HG03571 (cell line): ENCODE measurements around the gene DEGS2.

Source experiments
- ATAC-seq: cut with Tn5 transposase; IDR thresholded peaks from one replicate; pipeline ENCODE4 v1.9.1; 2021; ENCODE audit not compliant: unreplicated experiment

The DEGS2 gene

GRCh38 chr14:100149851-100150611, 9.4 kb downstream of the DEGS2 start:
- no peak for ATAC-seq

DNA sequence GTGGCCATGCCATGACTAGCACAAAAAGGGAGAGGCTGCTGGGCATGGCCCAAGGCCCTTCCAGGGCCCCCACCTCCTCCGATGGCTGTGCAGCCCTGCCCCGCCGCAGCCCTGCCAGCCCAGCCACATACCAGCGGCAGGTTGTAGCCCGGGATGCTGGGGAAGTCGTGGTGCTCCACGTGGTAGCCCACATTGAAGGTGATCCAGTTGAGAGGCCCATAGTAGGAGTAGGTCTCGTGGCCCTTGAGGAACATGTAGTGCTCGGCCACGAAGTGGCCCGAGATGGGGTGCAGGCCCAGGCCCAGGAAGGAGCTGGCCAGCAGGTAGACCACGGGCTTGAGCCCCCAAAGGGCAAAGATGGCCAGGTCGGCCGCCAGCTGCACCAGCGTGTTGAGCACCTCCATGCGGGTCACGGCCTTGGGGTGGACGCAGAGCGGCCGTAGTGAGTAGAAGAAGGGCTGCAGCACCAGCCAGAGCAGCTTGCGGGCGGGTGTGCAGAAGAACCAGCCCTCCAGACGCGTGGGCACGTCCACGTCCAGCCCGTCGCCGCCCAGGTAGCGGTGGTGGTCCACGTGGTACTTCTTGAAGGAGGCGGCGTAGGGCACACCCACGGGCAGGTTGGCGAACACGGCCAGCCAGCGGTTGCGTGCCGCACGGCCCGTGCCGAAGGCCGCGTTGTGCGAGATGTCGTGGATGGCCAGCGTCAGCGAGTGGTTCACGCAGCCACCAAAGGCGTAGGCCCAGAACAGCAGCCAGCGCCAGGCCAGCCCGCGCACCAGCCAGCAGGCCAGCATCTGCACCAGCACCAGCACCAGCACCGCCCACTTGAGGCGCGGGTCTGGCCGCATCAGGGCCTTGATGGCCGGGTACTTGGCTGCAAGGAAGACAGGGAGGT, 10.4 kb downstream of the DEGS2 start:
- ATAC-seq: no peak

- ATAC-seq: no peak
These were observed 11.6 kb downstream of the DEGS2 start for GRCh38 chr14:100147691-100148464.

GRCh38 chr14:100147181-100147631, 12.2 kb downstream of the DEGS2 start:
- ATAC-seq: no peak

DNA sequence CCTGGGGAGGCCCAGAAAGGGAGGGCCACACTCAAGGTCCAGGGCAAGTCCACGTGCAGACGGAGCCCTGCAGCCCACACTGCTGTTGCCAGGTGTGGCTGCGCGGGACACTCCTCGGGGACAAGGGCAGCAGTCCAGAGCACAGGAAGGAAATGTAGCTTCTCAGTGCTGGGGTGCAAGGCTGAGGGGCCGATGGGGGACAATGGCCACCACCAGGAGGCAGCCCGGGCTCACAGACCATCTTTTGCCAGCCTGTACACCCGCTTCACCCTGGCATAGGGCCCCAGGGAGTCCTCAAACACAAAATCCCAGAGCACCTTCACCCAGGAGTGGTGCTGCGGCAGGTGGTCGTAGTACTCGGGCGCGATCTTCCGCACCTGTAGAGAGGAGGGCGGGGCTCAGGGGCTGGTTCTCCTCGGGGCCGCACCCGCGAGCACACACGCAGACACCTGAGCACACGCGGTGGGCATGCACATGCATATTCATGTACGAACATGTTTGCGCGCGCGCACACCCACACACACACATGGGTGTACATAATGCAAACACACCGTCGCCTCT, 12.8 kb downstream of the DEGS2 start:
- ATAC-seq: no peak

- ATAC-seq: no peak
These were observed 13.6 kb downstream of the DEGS2 start for GRCh38 chr14:100145682-100146464.

- ATAC-seq: no peak
These were observed 14.3 kb downstream of the DEGS2 start for GRCh38 chr14:100144996-100145646.

DNA sequence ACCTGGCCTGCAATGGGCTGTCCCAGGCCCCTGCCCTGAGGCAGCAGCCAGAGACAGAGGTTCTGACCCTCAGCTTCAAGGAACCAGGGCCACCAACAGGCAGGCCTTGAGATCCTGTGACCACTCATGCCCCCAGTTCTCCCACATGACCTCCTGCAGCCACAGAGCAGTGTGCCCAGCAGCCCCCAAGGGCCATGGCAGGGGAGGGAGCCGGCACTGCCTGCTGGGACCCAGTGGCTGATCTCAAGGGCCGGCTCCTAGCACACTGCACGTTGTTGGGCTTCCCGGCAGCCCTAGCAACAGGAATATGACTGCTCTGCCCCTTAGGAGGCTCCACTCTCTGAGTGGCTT, 14.8 kb downstream of the DEGS2 start:
- ATAC-seq: no peak

- no peak for ATAC-seq
These were observed 15.5 kb downstream of the DEGS2 start for GRCh38 chr14:100143934-100144333.

GRCh38 chr14:100143523-100143922, 15.9 kb downstream of the DEGS2 start:
- ATAC-seq: no peak

- no peak for ATAC-seq
These were observed 17.1 kb downstream of the DEGS2 start for GRCh38 chr14:100142073-100143040.

- ATAC-seq: no peak
These were observed 18.3 kb downstream of the DEGS2 start for GRCh38 chr14:100141098-100141497.

DNA sequence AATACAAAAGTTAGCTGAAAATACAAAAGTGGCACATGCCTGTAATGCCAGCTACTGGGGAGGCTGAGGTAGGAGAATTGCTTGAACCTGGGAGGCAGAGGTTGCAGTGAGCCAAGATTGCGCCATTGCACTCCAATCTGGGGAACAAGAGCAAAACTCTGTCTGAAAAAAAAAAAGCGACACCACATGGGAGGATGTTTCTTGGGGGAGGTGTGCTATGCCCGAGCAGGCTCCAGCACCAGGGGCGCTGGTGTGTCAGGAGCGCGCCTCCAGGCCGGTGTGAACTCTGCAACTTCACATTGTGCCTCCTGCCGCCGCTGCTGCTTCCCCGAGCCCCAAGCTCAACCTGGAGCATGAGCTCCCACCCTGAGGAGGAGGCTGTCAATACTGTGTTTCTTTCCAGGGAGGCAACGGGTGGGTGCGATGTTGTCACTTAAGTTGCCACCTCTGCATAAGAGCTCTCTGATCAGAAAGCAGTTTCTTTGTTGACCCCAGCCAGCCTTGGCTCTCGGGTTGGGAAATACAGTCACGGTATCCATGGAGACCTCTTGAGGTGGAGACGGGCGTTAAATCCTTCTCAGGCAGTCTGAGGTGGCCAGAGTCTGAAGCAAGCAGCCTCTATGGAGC, 18.9 kb downstream of the DEGS2 start:
- ATAC-seq: no peak

DNA sequence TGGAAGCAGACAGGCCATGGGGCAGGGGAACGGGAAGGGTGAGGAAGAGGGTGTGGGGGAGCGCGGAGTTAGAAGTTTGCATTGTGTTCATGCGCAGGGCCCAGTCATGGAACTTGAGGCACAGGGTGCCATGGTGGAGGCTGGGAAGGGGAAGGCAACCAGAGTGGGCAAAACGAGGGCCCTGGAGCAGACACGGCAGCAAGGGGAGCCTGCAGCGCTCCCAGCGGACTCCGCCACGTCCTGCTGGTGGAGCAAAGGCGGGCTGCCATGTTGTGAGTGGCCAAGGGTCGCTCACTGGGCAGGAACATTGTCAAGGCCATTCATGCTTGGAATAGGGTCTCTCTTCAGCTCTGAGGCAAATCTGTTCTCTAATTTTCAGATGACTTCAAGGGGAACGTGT, 20.5 kb downstream of the DEGS2 start:
- no peak for ATAC-seq

- no peak for ATAC-seq
These were observed 21.2 kb downstream of the DEGS2 start for GRCh38 chr14:100138082-100138787.

- no peak for ATAC-seq
These were observed 22.3 kb downstream of the DEGS2 start for GRCh38 chr14:100137173-100137572.

GRCh38 chr14:100135784-100136183, 23.7 kb downstream of the DEGS2 start:
- ATAC-seq: no peak

DNA sequence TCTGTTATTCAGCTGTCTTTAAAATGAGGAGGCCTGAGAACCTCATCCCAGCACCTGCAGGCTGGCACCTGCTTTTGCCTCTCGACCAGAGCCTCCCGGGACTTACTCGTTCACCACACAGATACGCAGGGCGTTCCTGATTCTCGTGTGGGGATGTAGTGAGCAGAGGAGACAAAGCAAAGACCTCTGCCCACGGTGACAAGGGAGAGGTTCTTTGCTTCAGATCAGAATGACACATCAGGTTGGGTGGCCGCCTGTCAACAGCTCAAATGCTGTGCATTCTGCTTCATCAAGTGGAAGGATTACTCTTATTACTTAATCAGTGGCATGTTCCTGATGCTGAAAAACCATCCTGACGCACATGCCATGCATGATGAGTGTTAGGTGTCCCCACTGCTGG, 24.4 kb downstream of the DEGS2 start:
- no peak for ATAC-seq
